Gastroesophageal sphincter (tissue), 4 donors: ENCODE measurements around the gene TP73. TPM values are rescaled to one million over a fixed set of nuclear protein-coding genes. Genes with fewer than 3 reads are reported as not detected.

ENCODE experiments used
- ATAC-seq: fragments of 150-250 bp; one replicate; pipeline ENCODE4 v1.9.1; 2016; ENCODE audit warnings: mild to moderate bottlenecking, moderate library complexity
- H3K27ac ChIP-seq, 4 donors: fragments of 200-600 bp; sonication (generic) in 3 of 4; 1 replicate in 3 of 4; 2 replicates in 1 of 4; pipeline ENCODE4 v1.5.1; 2016 to 2019
- H3K27me3 ChIP-seq: fragments of 200-600 bp; sonication (generic); one replicate; pipeline ENCODE4 v1.5.1; 2019
- H3K36me3 ChIP-seq, 2 donors: fragments of 200-600 bp; sonication (generic); one replicate each; pipeline ENCODE4 v1.5.1; 2019; ENCODE audit warnings: control low read depth in 1 of 2
- H3K4me1 ChIP-seq, 3 donors: fragments of 200-600 bp; sonication (generic); 1 replicate in 2 of 3; 2 replicates in 1 of 3; pipeline ENCODE4 v1.5.1; 2016 to 2019; ENCODE audit warnings: control low read depth in 2 of 3
- H3K4me3 ChIP-seq, 2 donors: fragments of 200-600 bp; sonication (generic); one replicate each; pipeline ENCODE4 v1.5.1; 2019; ENCODE audit warnings: mild to moderate bottlenecking in 1 of 2, moderate library complexity in 1 of 2
- H3K9me3 ChIP-seq, 3 donors: fragments of 200-600 bp; sonication (generic); one replicate each; pipeline ENCODE4 v1.5.1; 2017 to 2019; ENCODE audit warnings: control low read depth in 2 of 3
- CTCF ChIP-seq, 4 experiments: fragments of 200-600 bp in 2 of 4; fragments of 450-650 bp in 2 of 4; sonication (generic) in 1 of 4; IDR thresholded peaks; one replicate each; pipeline ENCODE4 v1.5.1; 2017 to 2019; ENCODE audit warnings: antibody characterized with exemption in 4 of 4, mild to moderate bottlenecking in 2 of 4, moderate library complexity in 2 of 4
- EP300 ChIP-seq: sonication (generic); formaldehyde crosslinking; IDR thresholded peaks from one replicate; pipeline ENCODE4 v1.6.1; 2017; ENCODE audit warnings: antibody characterized with exemption, mild to moderate bottlenecking
- POLR2A ChIP-seq, 2 donors: fragments of 450-650 bp; IDR thresholded peaks; one replicate each; pipeline ENCODE4 v1.6.1; 2017; ENCODE audit warnings: antibody characterized with exemption in 2 of 2, mild to moderate bottlenecking in 2 of 2, moderate library complexity in 1 of 2
- POLR2AphosphoS5 ChIP-seq: sonication (generic); formaldehyde crosslinking; IDR thresholded peaks from one replicate; pipeline ENCODE4 v1.6.1; 2017; ENCODE audit warnings: antibody characterized with exemption
- WGBS, 2 donors: methylation state at CpG; one replicate each; pipeline ENCODE4 v1.1.5; 2018; ENCODE audit warnings: low coverage in 1 of 2; 5-methylcytosine and 5-hydroxymethylcytosine counted together
- total RNA-seq, 4 donors: library from RNA; depleted of rRNA; stranded (reverse); fragments of >200 nt; gene quantifications; one replicate each; pipeline ENCODE4 v1.1.0, GENCODE V29; 2016

TP73 gene
- total RNA-seq, 4 donors from 2014 or later, result 0.19 to 0.22 TPM; not detected in 2

GRCh38 chr1:3631320-3632260 is 20.7 kb upstream of the TP73 start:
- H3K4me1 ChIP-seq, result peaks cover 0 to 4% (median 0%) of the 10 kb centered on the region in 3 donors
- H3K4me3 ChIP-seq, result no peak overlapping the region
- H3K27me3 ChIP-seq, result no peaks in the 10 kb centered on the region
- H3K9me3 ChIP-seq, result no peaks in the 10 kb centered on the region
- H3K36me3 ChIP-seq, result peaks cover 0 to 99% of the 10 kb centered on the region in 2 donors
- ATAC-seq, result no peak
- no peak overlapping the region for H3K27ac ChIP-seq
- 71 to 85% methylated on average over 12 to 13 of the region's 36 CpGs for WGBS, 2 donors
- TF ChIP-seq CTCF (IDR thresholded peaks at IDR 0.05) (no peak), POLR2A (IDR thresholded peaks at IDR 0.05) (no peak), POLR2AphosphoS5 (no peak), EP300 (no peak)

DNA sequence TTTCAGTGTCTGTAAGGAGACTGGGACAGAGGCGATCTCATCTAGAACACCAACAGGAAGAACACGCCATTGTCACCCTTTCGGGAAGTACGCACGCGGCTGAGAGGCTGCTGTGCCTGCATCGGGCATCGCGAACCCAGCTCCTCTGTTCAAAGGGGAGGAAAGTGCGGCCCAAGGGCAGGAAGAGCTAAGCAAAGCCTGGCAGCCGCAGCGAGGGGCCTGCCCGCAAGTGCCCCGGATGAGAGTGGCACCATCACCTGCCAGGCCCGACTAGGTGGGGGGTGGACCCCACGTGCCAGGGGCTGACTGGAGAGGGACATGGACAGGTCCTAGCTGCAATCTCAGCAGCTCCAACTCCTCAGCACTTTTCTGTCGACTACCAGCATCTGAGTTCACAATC is 20.0 kb upstream of the TP73 start:
- Histone ChIP-seq H3K4me3 (no peak overlapping the region), H3K27ac (no peak overlapping the region), H3K27me3 (no peaks in the 10 kb centered on the region), H3K4me1 (no peaks in the 10 kb centered on the region), H3K36me3 (peaks cover 0 to 100% of the 10 kb centered on the region in 2 donors), H3K9me3 (no peaks in the 10 kb centered on the region)
- no peak for TF ChIP-seq CTCF (IDR thresholded peaks at IDR 0.05)
- no peak for TF ChIP-seq EP300
- TF ChIP-seq POLR2AphosphoS5, result no peak
- TF ChIP-seq POLR2A (IDR thresholded peaks at IDR 0.05), result no peak
- WGBS, 2 donors, result 95 to 100% methylated on average over 3 to 4 of the region's 17 CpGs
- no peak for ATAC-seq

DNA sequence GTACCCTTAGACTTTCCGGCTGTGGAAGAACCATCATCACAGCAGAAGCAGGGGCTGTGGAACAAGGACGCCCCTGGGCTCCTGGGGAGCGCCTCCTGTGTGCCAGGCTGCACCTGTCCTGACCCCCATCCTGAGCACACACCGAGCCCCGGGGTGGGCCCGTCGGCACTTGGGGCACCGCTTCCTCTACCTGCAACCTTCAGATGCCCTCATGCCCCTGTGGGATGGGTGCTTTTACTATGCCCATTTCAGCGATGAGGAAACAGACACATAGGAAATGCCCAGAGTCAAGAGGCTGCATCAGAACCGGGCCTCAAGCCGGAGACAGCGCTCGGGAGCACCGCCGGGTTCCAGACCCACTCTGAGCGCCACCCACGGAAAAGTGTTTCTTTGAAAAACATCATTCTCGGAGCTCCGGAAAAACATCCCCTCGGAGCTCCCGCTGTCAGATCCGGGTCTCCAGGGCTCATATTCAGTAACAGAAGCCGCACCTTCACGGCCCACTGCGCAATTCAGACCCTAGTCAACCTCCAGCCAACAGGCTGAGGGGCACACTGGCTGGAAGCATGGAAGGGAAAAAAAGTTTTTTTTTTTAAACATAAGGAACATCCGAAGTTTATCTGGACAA is 19.5 kb upstream of the TP73 start:
- Histone ChIP-seq H3K27ac (no peak overlapping the region), H3K36me3 (peaks cover 0 to 100% of the 10 kb centered on the region in 2 donors), H3K4me1 (no peaks in the 10 kb centered on the region), H3K4me3 (no peak overlapping the region), H3K9me3 (no peaks in the 10 kb centered on the region), H3K27me3 (no peaks in the 10 kb centered on the region)
- 75% methylated on average over 2 of the region's 26 CpGs; no CpG with 5 or more reads in 1 of the 2 donors for WGBS, 2 donors
- TF ChIP-seq POLR2A (IDR thresholded peaks at IDR 0.05) (no peak), EP300 (no peak), CTCF (IDR thresholded peaks at IDR 0.05) (no peak)
- ATAC-seq, result no peak

GRCh38 chr1:3633344-3634058 is 18.8 kb upstream of the TP73 start:
- no peak overlapping the region for H3K27ac ChIP-seq
- no peaks in the 10 kb centered on the region for H3K4me1 ChIP-seq
- no peaks in the 10 kb centered on the region for H3K27me3 ChIP-seq
- ATAC-seq, result no peak
- TF ChIP-seq CTCF (IDR thresholded peaks at IDR 0.05), result no peak
- no peak for TF ChIP-seq POLR2AphosphoS5
- no peak for TF ChIP-seq EP300
- no peak for TF ChIP-seq POLR2A (IDR thresholded peaks at IDR 0.05)
- no peaks in the 10 kb centered on the region for H3K9me3 ChIP-seq
- H3K36me3 ChIP-seq, result peaks cover 0 to 100% of the 10 kb centered on the region in 2 donors
- WGBS, 2 donors, result 80 to 90% methylated on average over 1 to 4 of the region's 28 CpGs
- no peak overlapping the region for H3K4me3 ChIP-seq
